Astrocyte of the cerebellum (primary cell): ENCODE data around the gene BHLHE40.

Source experiments
- DNase-seq: peaks from one replicate; pipeline ENCODE4 v3.0.0-alpha.2; 2011; ENCODE audit warnings: low read depth
- H3K4me3 ChIP-seq: 2 replicates; pipeline ENCODE4 v1.5.1; 2011; ENCODE audit warnings: mild to moderate bottlenecking, low read depth, low read length, moderate library complexity
- CTCF ChIP-seq: IDR thresholded peaks from 2 replicates; pipeline ENCODE4 v1.5.1; 2012; ENCODE audit warnings: low read length, low read depth, moderate library complexity, mild to moderate bottlenecking; ENCODE audit errors: missing control alignments
- in situ Hi-C: cut with HindIII; loops from 2 replicates; pipeline ENCODE4 v1.10.0; 2017; ENCODE audit warnings: low sequenced_read_pairs

The BHLHE40 gene

GRCh38 chr3:4939276-4939675, 40.0 kb upstream of the BHLHE40 start:
- TF ChIP-seq CTCF, result no peak
- no peak overlapping the region for H3K4me3 ChIP-seq
- in situ Hi-C loops, result no loop called here
- DNase-seq, result no peak

GRCh38 chr3:4940985-4941384, 38.3 kb upstream of the BHLHE40 start:
- TF ChIP-seq CTCF, result no peak
- no peak overlapping the region for H3K4me3 ChIP-seq
- in situ Hi-C loops, result no loop called here
- no peak for DNase-seq

- no peak for DNase-seq
- in situ Hi-C loops, result no loop called here
Observed at GRCh38 chr3:4943549-4943948, 35.7 kb upstream of the BHLHE40 start.

GRCh38 chr3:4945324-4945723, 33.9 kb upstream of the BHLHE40 start:
- in situ Hi-C loops, result no loop called here
- H3K4me3 ChIP-seq, result no peak overlapping the region
- DNase-seq, result no peak
- no peak for TF ChIP-seq CTCF

More at GRCh38 chr3:4943549-4943948, 35.7 kb upstream of the BHLHE40 start:
- H3K4me3 ChIP-seq, result no peak overlapping the region
- TF ChIP-seq CTCF, result peak; percentile 38

GRCh38 chr3:4947028-4947427, 32.2 kb upstream of the BHLHE40 start:
- no peak for DNase-seq
- in situ Hi-C loops, result no loop called here
- TF ChIP-seq CTCF, result no peak
- no peak overlapping the region for H3K4me3 ChIP-seq

- TF ChIP-seq CTCF, result no peak
- H3K4me3 ChIP-seq, result no peak overlapping the region
- in situ Hi-C loops, result no loop called here
- no peak for DNase-seq
Observed at GRCh38 chr3:4948395-4948794, 30.8 kb upstream of the BHLHE40 start.

- DNase-seq, result no peak
- TF ChIP-seq CTCF, result no peak
- no peak overlapping the region for H3K4me3 ChIP-seq
- in situ Hi-C loops, result no loop called here
Observed at GRCh38 chr3:4949004-4949403, 30.2 kb upstream of the BHLHE40 start.
